Renal pelvis (tissue), 4 donors: ENCODE results near the gene TTC39A. TPM values are rescaled to one million over a fixed set of nuclear protein-coding genes. Genes with fewer than 3 reads are reported as not detected.
A peak's percentile ranks its signal among the peaks of the same experiment; 100 is the strongest.
"Not testable (repeated sequence)": the region's sequence is repeated elsewhere in the genome, so short reads cannot be mapped to it uniquely, and the experiment has no call there.

ENCODE experiments used
- DNase-seq: peaks from one replicate; pipeline ENCODE4 v3.0.0-alpha.2; 2013
- polyA plus RNA-seq, 3 donors: library from polyadenylated mRNA; unstranded; fragments of 120-200 nt; gene quantifications; one replicate each; pipeline ENCODE4 v1.2.1, GENCODE V29; 2013; ENCODE audit not compliant: insufficient read length in 3 of 3

The TTC39A gene
- polyA plus RNA-seq, 3 donors = 9.0 to 12.3 (median 9.6) TPM

- DNase-seq = no peak
Measured at GRCh38 chr1:51341876-51342496, 11.6 kb upstream of the TTC39A start.

GRCh38 chr1:51340380-51340779 lies 10.0 kb upstream of the TTC39A start:
- DNase-seq = no peak

- no peak for DNase-seq
Measured at GRCh38 chr1:51336711-51337110, 6.3 kb upstream of the TTC39A start.

DNA sequence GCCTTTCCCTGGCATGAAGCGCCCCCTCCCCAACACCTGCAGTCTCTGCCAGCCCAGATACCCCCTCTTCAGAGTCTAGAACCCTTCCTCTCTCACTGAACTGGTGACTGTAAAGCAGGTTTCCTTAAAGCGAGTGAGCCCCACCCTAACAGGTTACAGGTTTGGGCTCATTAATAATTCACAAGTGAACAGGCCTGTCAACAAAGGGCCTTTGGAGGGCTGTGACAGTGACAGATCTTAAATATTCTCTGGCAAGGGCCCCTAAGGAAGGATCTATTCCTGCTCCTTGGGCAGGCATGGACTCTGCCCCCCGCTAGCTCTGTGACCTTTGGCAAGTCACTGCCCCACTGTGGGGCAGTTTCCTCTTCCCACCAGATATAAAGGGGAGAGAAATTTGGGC lies 5.6 kb upstream of the TTC39A start:
- no peak for DNase-seq

GRCh38 chr1:51331206-51332100 lies 1.1 kb upstream of the TTC39A start:
- no peak for DNase-seq

- no peak for DNase-seq
Measured at GRCh38 chr1:51329443-51330325, 678 bp downstream of the TTC39A start.

DNA sequence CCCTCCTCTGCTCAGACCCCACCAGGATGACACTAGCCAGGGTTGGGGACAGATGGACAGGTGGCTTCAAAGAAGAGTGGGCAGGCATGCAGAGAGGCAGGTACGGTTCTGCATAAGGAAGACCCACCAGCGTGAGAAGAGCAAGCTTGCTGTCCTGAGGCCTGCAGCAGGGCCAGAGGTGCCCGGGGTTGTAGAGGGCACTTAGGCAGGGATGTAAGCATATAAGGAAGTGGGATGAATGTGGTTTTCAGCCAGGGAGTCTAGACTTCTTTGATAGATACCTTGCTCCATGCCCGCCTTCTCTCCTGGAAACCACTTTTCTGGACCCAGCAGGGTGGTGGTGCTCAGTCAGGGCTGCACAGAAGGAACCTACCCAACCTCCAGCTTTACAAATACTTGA lies 1.4 kb downstream of the TTC39A start:
- no peak for DNase-seq

DNA sequence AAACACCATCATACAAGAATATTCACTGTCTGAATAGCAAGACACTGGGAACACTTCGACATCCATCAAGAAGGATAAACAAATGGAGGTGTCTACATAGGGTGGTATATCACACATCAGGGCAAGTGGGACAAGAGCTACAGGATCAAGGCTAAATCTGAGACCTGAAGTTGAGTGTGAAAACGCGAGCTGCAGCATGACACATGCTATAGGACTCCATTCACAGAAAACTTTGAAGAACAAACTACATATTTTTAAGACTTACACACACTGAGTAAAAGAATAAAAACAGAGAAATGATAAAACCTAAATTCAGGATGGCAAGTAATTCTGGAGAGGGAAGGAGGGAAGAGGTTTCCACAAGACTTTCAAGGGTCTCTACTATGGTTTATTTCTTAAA lies 2.1 kb downstream of the TTC39A start:
- no peak for DNase-seq

GRCh38 chr1:51327386-51327785 lies 3.0 kb downstream of the TTC39A start:
- DNase-seq = no peak

DNA sequence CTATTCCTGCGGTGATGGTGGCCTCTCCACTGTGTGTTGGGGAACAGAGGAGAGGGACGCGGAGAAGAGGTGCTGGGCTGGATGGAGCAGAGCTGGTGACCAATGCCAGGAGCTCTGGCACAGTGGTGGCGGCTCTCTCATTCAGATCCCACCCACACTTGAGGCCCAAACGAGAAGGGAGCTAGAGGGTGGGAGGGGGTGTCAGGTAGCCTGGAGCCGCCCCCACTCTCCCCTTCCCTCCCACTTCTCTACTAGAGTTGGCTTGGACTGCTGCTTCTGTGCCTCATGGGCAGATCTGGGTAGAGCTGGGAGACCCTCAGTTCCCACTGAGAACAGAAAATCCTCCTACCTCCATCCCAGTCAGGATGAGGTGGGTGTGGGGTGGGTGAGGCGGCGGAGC lies 3.5 kb downstream of the TTC39A start:
- DNase-seq = no peak

- DNase-seq = no peak
Measured at GRCh38 chr1:51325878-51326755, 4.2 kb downstream of the TTC39A start.

DNA sequence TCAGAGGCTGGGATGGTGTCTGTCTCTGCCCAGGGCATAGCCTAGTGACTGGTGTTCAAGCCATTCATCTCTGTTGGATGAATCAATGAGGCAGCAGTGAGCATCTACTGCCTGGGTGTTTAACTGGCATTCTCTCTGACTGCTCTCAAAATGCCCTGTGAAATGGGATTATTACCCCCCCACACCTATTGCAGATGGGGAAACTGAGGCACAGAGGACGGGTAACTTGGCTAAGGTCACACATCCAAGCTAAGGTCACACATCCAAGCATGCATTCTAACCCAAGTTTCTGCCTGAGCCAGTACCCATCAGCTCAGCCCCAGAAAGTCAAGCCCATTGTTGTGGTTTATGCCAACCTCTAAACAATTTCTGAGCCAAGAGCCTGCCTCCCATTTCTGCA lies 5.0 kb downstream of the TTC39A start:
- no peak for DNase-seq

GRCh38 chr1:51325011-51325385 lies 5.4 kb downstream of the TTC39A start:
- not testable (repeated sequence) for DNase-seq

DNA sequence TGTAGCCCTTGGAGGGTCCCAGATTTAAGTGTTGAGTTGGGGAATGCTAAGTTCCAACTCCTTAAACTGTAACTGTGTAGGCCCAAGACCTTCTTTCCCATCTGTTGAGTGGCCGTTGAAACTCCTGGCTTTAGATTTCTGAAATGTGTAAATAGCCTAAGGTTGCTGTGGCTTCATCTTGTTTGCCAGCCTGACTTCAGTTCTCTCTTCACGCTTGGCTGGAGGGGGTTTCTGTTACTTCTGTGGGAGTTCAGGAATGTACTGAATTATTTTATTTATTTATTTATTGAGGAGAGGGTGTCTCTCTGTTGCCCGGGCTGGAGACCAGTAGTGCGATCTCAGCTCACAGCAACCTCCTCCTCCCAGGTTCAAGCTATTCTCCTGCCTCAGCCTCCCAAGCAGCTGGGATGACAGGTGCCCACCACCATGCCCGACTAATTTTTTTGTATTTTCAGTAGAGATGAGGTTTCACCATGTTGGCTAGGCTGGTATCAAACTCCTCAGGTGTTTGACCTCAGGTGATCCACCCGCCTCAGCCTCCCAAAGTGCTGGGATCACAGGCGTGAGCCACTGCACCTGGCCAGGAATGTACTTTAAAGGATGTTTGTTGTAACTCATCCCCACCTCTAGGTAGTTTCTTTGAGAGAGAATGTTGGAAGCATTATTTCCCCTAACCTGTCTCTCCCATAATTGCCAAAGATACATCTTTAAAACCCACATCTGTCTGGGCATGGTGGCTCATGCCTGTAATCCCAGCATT lies 5.9 kb downstream of the TTC39A start:
- DNase-seq = peak; percentile 71

- DNase-seq = no peak
Measured at GRCh38 chr1:51323778-51324177, 6.6 kb downstream of the TTC39A start.

GRCh38 chr1:51322417-51323101 lies 7.8 kb downstream of the TTC39A start:
- no peak for DNase-seq

DNA sequence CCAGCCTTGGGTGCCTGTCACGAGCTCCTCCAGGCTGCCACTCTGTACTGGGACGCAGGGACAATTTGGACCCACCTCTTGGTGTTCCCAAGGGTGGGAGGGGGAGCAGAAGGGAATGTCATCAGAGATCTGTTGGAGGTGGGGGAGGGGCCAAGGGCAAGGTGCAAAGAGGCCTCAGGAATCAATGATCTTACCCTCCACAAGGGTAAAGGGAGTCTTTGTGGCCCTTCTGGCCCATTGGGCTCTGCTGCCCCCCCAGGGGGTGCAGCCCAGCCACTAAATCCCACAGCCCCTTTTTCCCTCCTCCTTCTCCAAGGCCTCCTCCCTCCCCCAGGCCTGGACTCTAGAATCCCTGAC lies 8.5 kb downstream of the TTC39A start:
- no peak for DNase-seq

GRCh38 chr1:51320967-51321923 lies 9.1 kb downstream of the TTC39A start:
- no peak for DNase-seq

DNA sequence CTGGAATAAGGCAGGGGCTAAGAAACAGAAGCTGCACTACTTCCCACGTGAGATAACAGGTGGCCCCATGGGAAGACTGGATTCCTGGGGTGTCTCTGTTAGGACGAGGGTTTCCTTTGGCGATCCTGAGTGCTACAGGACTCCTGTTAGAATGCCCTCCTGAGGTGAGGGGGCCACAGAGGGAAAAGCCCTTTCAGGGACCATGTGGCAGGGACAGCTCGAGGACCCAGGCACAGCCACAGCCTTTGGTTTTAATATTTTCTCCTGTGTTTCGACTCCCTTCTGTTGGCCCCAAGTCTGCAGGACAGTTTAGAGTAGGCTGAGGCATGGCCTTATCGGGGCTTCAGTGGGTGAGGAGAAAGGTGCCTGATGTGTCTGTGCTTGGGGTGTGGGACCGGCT lies 12.6 kb downstream of the TTC39A start:
- no peak for DNase-seq
